ENCODE data around the gene OR11G2.
"Not testable (repeated sequence)": the region's sequence is repeated elsewhere in the genome, so short reads cannot be mapped to it uniquely, and the experiment has no call there.

OR11G2 gene

GRCh38 chr14:20228681-20229080, 38.0 kb downstream of the OR11G2 start, which contains the start of gene OR11H7:
OR11H7 (plus strand) TSS chr14:20228981.
- no peak for DNase-seq

GRCh38 chr14:20235415-20235814, 44.7 kb downstream of the OR11G2 start:
- not testable (repeated sequence) for DNase-seq

GRCh38 chr14:20247646-20248246, 57.0 kb downstream of the OR11G2 start:
- no peak for DNase-seq

All from GDM1 (cell line).